AG09309 (cell line): ENCODE results near the gene MYEOV.

ENCODE experiments used
- DNase-seq: peaks from one replicate; pipeline ENCODE4 v3.0.0-alpha.2; 2010; ENCODE audit warnings: low read depth
- H3K4me3 ChIP-seq: 2 replicates; pipeline ENCODE4 v1.5.1; 2011; ENCODE audit warnings: mild to moderate bottlenecking, low read depth, low read length, moderate library complexity; ENCODE audit not compliant: control insufficient read depth
- TF ChIP-seq, protein P1 (sequence below): IDR thresholded peaks from 2 replicates; pipeline ENCODE4 v1.5.1; 2011; ENCODE audit warnings: mild to moderate bottlenecking, low read depth, low read length, inconsistent platforms; ENCODE audit not compliant: insufficient read depth, control insufficient read depth; ENCODE audit errors: missing control alignments

Gene MYEOV

DNA sequence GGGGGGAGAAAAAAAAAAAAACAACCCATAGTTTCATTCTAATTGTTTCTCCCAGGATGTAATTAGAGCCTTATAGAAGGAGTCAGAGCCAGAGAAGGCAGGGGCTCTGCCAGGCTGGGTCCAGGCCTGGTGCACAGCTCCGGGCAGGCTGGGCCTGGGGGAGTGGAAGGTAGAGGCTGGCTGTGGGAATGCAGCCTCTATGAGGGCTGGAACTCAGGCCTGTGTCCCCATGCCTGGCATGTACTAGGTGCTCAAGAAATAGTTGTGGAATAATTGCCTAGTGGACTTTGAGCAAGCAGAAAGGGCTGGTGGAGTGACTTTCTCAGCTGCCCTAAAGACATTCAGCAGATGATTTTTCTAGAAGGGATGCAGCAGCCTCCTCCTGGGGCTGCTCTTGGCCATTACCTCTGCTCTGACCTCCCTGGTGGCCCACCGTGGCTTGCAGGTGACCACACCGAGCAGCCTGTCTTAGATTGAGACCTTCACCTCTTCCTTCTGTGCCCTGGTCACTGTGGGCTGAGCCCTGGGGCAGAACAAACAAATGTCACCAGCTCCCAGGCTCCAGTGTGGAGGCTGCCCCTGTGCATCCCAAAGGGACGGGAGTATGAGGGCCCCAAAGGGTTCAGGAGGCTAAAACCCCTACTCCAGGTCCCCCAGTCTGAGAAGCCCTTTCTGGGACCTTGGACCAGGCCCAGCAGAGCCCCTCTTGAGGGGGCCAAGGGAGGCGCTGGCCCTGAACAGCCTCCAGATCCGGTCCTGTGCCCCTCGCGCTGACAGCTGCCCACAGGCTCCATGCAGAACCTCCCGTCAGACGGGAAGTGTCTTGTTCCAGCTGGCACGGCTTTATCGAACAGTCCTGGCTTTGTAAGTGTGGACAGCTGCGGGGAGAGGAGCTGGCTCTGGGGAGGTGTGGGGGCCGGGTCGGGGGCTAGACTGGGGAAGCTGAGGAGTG, 18.8 kb downstream of the MYEOV start:
- H3K4me3 ChIP-seq: no peak overlapping the region
- TF ChIP-seq, protein P1, sequence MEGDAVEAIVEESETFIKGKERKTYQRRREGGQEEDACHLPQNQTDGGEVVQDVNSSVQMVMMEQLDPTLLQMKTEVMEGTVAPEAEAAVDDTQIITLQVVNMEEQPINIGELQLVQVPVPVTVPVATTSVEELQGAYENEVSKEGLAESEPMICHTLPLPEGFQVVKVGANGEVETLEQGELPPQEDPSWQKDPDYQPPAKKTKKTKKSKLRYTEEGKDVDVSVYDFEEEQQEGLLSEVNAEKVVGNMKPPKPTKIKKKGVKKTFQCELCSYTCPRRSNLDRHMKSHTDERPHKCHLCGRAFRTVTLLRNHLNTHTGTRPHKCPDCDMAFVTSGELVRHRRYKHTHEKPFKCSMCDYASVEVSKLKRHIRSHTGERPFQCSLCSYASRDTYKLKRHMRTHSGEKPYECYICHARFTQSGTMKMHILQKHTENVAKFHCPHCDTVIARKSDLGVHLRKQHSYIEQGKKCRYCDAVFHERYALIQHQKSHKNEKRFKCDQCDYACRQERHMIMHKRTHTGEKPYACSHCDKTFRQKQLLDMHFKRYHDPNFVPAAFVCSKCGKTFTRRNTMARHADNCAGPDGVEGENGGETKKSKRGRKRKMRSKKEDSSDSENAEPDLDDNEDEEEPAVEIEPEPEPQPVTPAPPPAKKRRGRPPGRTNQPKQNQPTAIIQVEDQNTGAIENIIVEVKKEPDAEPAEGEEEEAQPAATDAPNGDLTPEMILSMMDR: no peak
- DNase-seq: no peak

DNA sequence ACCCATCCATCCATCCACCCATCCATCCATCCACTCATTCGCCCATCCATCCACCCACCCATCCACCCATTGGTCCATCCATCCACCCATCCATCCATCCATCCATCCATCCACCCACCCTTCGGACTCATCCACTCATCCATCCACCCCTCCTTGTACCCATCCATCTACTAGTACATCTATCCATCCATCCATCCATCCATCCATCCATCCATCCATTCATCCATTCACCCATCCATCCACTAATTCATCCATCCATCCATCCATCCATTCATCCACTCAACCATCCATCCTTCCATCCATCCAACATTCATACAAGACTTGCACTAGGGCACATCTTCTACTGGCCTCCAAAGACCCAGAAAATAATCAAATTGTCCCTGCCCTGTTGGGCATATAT, 20.0 kb downstream of the MYEOV start:
- TF ChIP-seq, protein P1: no peak
- no peak overlapping the region for H3K4me3 ChIP-seq
- DNase-seq: no peak

DNA sequence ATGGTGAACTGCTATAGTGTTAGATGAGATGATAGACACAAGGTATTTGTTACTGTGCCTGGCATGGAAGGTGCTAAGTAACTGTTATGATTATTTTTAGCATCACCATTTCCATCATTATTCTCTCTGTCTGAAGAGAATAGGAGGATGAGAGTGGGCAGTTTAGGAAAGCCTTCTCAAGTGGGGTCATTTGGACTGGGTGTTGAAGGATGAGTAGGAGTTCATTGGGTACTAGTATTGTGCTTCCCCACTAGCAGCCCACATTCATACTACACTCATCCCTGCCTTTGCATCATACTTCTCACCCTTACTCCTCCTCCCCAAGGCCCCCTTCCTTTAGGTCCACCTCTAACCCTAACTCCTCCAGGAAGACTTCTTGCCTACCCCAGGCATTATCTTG, 20.6 kb downstream of the MYEOV start:
- TF ChIP-seq, protein P1: no peak
- no peak overlapping the region for H3K4me3 ChIP-seq
- DNase-seq: no peak

DNA sequence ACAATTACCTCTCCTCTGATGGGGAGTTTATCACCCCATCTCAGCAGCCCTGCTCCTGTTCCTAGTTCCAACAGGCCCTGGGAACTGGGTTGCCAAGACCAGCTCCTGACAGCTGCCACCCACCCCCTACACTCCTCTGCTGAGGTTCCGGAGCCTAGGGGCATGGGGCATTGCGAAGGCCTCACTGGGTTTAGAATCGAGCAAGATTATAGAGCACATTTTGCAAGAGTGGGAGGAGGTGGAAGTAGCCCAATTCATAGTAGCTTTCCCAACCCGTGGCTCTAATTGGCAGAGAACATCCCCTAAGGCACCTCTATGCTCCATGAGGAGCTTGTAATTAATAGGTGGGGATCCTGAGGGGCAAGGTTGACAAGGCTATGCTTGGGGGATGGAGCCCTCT, 23.0 kb downstream of the MYEOV start:
- TF ChIP-seq, protein P1: no peak

DNA sequence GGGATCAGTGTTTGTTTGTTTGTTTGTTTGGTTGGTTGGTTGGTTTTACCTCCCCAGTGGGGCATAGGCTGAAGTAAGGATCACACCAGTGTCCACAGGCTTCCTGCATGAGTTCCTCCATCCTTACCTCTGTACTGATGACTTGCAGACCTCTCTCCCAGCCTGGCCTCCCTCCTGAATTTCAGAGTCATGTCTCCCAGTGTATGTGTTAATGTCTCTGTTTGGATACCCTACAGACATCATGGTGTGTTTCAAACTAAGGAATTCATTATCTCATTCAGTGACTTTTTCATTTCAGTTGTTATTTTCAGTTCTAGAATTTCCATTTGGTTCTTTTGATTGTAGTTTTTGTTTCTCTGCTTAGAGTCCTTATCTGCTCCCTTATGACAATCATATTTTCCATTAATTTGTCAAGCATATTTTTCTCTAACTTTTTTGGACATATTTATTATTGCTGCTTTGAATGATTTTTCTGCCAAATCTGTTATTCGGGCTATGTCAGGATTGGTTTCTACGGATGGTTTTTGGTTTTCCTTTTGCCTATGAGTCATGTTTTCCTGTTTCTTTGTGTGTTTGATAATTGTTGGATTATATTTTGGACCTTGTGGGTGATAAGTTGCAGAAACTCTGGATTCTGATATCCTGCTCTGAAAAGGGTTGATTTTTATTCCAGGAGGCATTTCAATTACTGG, 23.6 kb downstream of the MYEOV start:
- no peak overlapping the region for H3K4me3 ChIP-seq
- TF ChIP-seq, protein P1: no peak
- no peak for DNase-seq

More for the DNA sequence above, 23.0 kb downstream of the MYEOV start:
- no peak overlapping the region for H3K4me3 ChIP-seq
- no peak for DNase-seq

DNA sequence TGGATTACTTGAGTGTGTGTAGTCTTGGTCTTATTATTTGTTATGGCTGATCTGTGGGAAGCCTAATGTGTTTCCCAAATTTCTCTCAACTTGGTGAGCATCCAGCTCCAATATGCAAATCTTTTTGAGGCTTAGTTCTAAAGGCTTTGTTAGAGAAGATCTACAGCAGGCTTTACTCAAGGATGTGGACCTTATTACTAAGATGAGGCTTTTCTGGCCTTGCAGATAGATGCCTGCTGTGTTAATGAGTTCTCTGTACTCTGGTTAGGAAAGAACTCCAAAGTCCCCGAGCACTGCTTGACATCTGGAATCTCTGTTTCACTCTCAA, 24.1 kb downstream of the MYEOV start:
- TF ChIP-seq, protein P1: no peak
- DNase-seq: no peak

More for the DNA sequence above, 24.1 kb downstream of the MYEOV start:
- no peak overlapping the region for H3K4me3 ChIP-seq
